ENCODE data around the gene NNT.
A peak's percentile ranks its signal among the peaks of the same experiment; 100 is the strongest.
"Not testable (repeated sequence)": the region's sequence is repeated elsewhere in the genome, so short reads cannot be mapped to it uniquely, and the experiment has no call there.

NNT gene

DNA sequence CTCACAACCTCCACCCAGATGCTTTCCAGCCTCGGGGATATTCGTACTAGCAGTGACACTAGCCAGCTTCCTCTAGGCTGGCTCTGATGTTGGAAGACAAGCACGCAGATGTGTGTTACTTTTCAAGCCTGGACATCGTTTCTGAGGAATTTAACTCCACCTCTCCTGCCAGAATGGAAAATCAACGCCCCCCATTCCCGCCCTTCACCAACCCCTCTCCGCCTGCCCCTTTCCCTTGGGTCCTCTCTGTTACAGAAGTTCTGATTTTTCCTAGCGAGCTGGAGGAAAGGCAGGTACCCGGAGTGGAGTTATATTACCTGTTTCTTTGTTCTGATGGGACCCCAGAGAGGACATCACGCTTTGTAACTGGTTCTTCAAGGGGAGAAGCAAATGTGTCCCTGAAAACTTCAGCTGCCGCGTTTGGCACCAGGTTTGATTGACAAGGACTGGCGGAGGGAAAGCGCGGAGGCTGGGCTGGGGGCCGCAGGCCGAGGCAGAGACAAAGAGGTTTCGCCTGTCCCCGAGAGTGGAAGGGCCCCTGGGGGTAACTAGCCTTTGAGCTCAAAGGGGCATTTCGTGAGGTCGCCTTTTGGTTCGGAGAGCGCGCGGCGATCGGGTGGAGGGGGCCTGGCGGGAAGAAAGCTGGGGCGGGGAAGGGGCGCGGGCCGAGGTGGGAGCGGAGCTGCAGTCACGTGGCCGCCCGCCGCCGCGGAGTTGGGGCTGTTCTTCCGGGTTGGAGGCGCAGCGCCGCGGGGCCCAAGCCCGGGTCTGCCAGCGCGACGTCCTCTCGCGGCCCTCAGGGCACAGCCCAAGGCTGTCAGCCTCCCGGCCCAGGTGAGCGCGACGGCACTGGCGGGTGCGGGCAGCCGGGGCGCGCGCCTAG, at the start of gene NNT:
NNT (plus strand) TSS at position 720 of the 883 bp plus-strand sequence. CDS start 6,016 bp downstream, outside the sequence.
- peak; percentile 64 for DNase-seq (ENCODE audit: low read depth)

DNA sequence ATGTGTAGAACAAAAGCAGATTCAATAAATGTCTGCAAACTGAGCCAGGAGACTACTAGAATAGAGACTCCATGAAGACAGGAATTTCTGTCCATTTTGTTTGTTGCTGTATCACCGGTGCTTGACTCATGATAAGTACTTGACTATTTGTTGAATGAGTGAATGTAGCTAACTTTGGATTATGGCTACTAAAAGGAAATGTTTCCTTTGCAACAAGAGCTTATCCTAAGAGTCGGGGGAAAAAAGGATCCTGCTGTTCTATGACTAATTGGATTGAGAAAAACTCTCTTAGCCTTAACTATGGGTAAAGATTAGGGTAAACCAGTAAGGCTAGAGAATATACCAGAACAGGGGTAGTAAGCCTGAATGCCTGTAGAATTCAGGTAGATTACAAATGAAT, 49.6 kb upstream of the NNT start:
- DNase-seq (ENCODE audit: low read depth), result no peak

DNA sequence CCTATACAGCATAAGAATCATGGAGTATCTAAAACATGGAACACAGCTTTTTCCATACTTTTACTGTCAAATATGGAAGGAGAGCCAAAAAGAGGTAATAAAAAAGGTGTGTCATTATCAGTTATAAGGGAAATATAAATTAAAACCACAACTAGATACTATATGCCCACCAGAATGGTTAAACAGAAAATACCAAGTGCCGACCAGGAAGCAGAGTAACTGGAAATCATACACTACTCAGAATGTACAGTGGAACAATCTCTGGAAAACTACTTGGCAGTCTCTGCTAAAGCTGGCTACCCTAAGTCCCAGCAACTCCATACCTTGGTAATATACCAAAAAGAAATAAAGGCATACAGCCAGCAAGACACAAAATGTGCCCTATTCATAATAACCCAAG, 48.5 kb upstream of the NNT start:
- DNase-seq (ENCODE audit: low read depth), result no peak

DNA sequence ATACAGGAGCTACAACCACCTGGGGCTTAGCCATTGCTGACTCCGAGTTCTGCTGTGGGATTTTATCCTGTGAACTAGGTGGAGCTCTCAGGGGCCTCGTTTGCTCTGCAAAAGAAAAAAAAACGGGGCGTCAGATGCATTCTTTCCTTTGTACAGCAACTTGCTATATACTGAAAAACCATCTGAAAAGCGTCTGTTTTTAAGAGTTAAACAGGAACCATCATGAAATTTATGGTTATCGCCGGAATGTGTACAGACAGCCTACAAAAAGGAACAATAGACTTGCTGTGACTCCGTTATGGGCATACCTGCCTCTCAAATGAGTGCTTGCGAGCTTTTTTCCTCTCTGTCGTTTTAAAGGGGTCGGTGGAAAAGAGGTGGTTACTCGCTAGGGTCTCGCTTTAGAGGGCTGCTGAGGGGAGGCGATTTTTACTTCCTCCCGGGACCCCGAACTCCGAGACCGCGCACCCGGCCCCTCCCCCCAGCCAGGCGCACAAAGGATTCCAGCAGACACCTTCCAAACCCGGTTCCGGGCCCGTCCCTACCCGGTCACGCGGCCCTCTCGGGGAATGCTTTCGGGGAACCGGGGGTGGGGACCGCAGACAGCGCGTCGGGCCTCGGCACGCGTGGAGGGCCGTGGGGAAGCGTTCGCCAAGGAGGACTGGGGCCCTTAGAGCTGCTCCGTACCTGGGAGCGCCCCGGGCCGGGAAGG, 46.9 kb upstream of the NNT start:
- DNase-seq (ENCODE audit: low read depth), result peak; percentile 31

DNA sequence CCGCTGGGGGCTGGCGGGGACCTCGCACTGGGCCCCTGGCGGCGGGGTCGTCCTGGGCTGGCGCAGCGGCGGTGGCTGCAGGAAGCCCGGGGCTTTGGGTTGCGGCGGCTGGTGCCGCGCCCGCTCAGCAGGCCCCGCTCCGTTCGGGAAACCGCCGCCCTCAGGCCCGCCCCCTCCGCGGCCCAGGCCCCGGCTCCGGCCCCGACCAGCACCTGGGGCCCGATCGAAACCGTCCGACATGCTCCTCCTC, 46.4 kb upstream of the NNT start:
- DNase-seq (ENCODE audit: low read depth), result not testable (repeated sequence)

DNA sequence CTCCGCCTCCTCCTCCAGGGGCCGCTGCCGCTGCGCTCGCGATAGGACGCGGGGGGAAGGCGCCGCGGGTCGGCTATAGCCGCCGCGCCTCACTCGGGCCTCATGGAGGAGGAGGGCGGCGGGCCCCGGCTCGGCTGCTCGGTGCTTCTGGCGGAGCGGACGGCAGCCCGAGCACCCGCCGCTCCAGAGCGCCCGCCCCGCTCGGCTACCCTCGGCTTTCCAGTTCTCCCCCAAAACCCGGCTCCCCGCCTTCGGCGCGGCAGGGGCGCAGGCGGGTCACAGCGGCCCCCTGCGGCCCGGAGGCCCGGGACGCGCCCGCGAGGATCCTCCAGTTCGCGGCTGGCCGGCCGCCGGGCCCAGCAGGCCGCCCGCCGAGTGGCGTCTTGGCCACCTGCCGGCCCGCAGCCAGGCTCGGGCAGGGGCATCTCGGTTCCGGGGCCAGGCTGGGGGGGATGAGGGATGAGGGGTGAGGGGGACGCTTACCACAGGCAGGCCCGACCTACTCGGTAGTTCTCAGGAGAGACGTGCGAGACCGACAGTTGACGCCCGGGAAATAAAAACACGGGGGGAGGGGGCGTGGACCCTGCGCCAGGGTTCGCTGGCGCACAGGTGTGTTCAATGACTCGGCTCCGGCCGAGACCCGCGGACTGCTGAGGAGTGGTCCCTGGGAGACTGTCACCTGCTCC, 46.0 kb upstream of the NNT start, which contains the start of gene PAIP1:
PAIP1 (minus strand) TSS at position 221 of the 686 bp plus-strand sequence. CDS start 231 bp downstream, outside the sequence.
- peak; percentile 72 for DNase-seq (ENCODE audit: low read depth)

DNA sequence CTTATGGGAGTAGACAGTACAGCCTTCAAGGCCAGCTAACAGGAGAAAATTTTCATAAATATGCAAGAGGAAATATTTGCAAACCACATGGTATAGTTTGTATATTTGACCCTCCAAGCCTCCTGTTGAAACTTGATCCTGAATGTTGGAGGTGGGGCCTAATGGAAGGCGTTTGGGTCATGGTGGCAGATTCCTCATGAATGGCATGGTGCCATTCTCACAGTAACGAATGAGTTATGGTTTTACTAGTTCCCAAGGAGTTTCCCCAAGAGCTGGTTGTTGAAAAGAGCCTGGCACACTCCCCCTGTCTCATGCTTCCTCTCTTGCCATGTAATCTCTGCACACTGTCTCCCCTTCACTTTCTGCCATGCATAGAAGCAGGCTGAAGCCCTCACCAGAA, 42.9 kb upstream of the NNT start:
- no peak for DNase-seq (ENCODE audit: low read depth)

DNA sequence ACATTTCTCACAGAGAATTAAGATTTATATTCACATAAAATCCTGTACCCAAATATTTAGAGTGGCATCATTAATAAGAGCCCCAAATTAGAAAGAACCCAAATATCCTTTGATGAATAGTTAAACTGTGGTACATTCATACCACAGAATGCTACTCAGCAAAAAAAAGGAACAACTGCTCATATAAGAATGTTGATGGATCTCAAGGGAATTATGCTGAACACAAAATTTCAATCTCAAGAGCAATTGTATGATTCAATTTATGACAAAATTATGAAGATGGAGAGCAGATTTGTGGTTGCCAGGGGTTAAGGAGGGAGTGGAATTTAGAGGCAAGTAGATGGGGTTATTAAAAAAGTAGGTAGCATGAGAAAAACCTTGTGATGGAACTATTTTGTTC, 41.6 kb upstream of the NNT start:
- DNase-seq (ENCODE audit: low read depth), result no peak

DNA sequence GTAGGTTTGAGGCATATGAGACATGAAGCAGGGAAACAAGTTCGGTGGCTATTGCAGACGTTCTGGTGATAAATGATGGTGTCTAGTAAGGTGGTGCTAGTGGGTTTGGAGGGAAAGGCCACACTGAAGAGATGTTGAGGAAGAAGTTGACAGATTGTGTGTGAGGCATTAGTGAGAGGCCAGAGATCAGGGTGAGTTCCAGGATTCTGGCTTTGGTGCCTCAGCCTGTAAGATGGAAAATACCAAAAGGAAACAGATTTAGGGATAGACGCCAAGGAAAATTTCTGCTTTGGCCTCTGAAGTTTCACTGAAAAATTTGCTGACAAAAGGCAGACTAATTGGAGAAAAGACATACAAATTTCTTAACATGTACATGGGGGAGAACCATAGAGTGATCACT, 39.7 kb upstream of the NNT start:
- DNase-seq (ENCODE audit: low read depth), result no peak

DNA sequence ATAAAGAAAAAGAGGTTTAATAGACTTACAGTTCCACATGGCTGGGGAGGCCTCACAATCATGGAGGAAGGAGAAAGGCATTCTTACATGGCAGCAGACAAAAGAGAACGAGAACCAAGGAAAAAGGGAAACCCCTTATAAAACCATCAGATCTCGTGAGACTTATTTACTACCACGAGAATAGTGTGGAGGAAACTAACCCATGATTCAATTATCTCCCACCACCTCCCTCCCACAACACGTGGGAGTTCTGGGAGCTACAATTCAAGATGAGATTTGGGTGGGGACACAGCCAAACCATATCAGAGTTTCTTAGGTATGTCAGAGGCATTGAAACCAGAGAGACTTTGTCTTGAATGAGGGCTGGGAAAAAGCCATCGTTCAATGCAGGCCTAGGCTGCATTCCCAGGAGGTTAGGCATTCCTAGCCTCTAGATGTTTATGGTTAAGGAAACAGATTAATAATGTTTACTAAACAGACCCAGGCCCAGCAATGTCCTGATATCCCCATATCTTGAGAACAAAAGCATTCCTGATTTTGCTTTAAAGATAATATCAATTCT, 38.6 kb upstream of the NNT start:
- no peak for DNase-seq (ENCODE audit: low read depth)

DNA sequence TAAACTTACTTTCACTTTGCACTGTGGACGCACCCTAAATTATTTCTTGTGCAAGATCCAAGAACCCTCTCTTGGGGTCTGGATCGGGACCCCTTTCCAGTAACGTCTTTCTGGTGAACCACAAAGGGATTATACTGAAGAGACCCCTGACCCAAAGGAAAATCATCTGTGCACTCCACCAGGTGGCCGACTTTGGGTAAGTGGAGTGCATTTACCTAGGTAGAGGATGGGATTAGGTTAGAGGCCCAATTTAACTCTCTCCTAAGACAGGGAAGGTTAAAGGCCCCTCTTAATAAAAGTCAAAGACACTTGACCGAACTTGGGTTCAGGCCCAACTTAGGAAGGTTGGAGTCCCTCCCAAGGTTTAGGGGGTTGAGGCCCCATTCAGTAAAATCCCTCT, 37.9 kb upstream of the NNT start:
- DNase-seq (ENCODE audit: low read depth), result no peak

DNA sequence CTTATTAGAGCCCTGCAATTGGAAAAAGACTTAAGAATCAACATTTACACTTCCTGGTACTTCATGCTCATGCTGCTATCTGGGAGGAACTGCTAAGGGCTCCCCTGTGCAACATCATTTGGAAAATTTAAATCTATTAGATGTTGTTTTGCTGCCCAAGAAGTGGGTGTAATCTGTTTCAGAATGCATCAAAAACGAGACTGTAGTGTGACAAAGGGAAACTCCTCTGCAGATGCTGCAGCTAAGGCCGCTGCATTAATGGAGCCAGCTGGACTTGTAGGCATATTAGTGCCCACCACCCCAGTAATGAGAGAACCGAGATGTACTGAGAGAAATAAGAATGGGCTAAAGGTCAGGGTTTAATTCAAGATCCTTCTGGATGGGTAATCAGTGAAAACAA, 35.0 kb upstream of the NNT start:
- DNase-seq (ENCODE audit: low read depth), result no peak

DNA sequence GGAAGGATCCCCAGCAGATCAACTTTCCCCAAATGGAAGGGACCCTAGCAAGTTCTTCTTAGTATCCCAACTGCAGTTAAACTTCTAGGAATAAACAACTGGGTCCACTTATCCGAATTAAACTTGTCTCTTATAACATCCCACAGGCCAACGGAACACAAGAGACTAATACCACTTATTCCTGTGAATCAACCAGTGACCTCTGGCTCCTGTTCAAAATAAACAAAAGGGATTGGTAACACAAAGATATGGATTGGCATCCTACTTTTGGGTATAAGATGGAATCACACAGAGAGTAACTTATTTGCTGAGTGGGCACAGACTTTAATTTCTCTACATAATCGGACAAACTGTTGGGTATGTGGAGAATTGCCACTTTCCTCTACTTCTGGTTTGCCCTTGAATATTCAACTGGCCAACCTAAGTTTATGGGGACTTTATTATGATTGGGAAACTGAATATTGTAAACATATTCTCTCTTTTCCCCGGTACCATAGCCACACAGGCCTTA, 33.7 kb upstream of the NNT start:
- DNase-seq (ENCODE audit: low read depth), result no peak

DNA sequence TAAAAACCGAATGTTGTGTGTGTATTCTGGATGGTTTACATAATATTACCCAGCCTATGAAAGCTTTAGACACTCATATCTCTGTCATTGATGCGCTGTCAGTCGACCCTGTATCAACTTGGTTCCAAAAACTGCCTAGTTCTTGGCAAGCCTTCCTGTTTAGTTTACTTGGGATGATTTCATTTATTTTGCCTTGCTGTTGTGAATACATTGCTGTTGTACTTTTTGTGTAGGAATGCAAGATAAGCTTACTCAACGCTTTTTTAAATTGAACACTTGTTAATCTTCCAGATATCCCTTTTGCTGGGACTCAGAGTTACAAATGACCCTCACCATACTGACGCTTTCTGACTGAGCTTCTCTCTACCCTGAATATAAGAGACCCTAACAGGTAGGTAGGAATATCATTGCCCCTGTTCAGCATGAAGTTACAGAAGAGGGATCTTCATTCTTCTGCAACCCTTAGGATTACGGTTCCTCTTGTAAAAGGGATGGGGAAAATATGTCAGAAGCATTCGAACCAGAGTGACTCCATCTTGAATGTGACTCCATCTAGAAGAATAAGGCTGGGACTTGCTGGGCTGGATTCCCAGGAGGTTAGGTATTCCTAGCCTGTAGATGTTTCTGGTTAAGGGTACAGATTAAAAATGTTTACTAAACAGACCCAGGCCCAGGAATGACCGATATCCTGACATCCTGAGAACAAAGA, 32.4 kb upstream of the NNT start:
- DNase-seq (ENCODE audit: low read depth), result no peak

DNA sequence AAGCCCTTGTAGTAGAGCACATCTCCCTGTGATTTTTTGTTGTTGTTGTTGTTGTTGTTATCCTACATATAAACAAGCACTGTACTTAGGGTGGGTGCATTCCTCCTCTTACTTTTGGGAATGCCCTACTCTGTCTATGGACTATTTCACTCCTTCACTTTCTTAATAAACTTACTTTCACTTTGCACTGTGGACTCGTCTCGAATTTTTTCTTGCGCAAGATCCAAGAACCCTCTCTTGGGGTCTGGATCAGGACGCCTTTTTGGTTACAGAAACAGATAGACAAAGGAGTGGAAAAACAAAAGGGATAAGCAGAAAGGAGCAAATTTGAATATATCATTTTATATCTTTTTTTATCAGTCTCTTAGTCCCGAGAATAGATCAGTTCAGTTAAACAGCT, 31.7 kb upstream of the NNT start:
- no peak for DNase-seq (ENCODE audit: low read depth)

DNA sequence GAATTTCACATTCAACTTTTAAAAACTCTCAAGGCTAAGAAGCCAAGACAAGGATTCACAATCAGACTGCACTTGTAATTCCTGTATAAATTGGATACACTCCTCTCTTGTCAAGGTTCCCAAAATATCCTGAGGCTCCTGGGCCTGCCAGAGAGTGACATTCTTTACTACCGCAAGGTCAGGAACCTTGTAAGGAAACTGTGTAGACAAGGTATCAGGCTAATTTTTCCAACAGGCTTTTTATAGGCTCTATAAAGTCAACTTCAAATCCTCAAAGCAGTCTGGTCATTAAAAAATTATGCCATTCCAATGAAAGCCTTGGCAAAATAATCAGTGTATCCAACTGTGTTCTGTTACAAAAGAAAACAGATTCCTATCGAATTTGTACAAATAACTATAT, 30.6 kb upstream of the NNT start:
- no peak for DNase-seq (ENCODE audit: low read depth)

DNA sequence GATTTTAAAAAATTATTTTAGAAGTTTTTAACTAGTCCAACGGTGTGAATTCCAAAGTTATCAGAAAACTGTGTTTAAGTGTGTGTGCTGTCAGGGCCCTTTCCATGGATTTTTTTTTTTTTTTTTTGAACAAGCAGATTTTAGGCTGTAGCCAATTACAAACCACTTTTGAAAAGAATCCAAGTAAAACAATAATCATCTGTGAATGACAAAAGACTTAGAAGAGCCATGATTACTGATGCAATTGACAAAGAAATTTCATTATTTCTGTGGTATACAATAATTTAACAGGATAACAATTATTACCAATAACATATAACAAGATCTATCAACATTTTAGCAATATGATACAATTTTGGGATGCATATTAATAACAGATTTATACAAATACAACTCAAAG, 29.9 kb upstream of the NNT start:
- no peak for DNase-seq (ENCODE audit: low read depth)

DNA sequence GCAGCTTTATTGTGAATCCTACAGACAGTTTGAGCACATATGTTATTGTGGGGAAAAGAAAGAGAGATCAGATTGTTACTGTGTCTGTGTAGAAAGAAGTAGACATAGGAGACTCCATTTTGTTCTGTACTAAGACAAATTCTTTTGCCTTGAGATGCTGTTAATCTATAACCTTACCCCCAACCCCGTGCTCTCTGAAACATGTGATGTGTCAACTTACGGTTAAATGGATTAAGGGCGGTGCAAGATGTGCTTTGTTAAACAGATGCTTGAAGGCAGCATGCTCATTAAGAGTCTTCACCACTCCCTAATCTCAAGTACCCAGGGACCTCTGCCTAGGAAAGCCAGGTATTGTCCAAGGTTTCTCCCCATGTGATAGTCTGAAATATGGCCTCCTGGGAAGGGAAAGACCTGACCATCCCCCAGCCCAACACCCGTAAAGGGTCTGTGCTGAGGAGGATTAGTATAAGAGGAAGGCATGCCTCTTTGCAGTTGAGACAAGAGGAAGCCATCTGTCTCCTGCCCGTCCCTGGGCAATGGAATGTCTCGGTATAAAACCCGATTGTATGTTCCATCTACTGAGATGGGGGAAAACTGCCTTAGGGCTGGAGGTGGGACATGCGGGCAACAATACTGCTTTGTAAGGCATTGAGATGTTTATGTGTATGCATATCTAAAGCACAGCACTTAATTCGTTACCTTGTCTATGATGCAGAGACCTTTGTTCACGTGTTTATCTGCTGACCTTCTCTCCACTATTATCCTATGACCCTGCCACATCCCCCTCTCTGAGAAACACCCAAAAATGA, 22.4 kb upstream of the NNT start:
- not testable (repeated sequence) for DNase-seq (ENCODE audit: low read depth)

DNA sequence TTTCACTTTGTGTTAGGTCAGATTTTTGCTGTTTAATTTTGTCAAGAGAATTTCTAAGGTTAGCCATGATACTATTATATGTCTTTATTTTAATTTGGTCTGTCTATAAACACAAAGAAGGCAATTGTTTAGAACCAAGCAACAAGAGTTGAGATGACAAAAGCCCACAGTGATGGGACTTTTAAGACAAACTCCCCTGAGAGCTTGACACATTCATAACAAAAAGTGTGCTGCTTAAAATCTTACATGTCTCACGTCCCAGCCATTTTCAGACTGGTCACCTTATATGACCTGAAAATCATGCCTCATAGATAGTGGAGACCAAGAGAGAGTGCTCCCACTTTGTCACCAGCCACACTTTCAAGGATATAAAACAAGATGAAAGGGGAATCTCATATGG, 21.6 kb upstream of the NNT start:
- no peak for DNase-seq (ENCODE audit: low read depth)

DNA sequence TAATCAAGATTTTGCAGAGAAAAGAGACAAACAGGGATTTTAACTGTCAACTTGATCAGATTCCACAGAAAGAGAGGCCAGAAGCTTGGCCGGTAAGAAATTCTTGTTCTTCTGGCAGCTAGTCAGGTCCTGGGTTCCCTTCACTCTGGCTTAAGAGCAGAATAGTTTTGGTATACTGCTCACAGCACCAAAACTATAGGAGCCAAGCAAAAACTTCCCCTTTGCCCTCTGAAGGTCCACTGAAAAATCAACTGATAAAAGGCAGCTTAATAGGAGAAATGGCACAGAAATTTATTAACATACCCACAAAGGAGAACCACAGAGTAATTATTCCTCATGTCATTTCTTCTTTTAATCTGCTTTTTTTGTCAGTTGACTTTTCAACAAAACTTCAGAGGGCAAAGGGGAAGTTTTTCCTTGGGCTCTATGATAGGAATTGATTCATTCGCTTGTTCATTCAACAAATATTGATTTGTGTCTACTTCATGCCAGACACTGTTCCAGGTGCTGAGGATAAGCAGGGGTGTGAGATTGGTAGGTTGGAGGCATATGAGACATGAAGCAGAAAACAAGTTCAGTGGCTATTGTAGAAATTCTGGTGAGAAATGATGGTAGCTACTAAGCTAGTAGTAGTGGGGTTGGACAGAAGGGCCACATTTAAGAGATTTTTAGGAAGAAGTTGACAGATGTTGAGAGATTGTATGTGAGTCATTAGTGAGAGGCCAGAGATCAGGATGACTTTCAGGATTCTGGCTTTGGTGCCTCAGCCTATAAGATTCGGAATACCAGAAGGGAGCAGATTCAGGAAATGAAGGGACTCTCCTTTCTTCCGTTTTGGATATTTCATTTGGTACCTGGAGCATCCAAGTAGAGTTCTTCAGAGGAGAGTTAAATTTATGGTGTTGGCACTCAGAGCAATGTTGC, 20.6 kb upstream of the NNT start:
- DNase-seq (ENCODE audit: low read depth), result no peak

All from stimulated activated CD4-positive, alpha-beta T cell treated with anti-CD3 and anti-CD28 coated beads, Interleukin-2, amount 100 ng/mL, for 4 hours (primary cell).